Testis (tissue), 2 donors: ENCODE data around the gene MAP3K9.

Experiments
- CTCF ChIP-seq, 3 experiments: fragments of 450-650 bp in 2 of 3; fragments of 200-600 bp in 1 of 3; sonication (generic) in 1 of 3; IDR thresholded peaks; one replicate each; pipeline ENCODE4 v1.5.1; 2016 to 2019; ENCODE audit warnings: antibody characterized with exemption in 3 of 3, mild to moderate bottlenecking in 2 of 3, moderate library complexity in 1 of 3
- POLR2A ChIP-seq: fragments of 450-650 bp; IDR thresholded peaks from one replicate; pipeline ENCODE4 v1.6.1; 2017; ENCODE audit warnings: antibody characterized with exemption, mild to moderate bottlenecking, moderate library complexity

- TF ChIP-seq CTCF (IDR thresholded peaks at IDR 0.05), result no peak
- TF ChIP-seq POLR2A, result no peak
Measured at GRCh38 chr14:70723276-70723675, 86.0 kb downstream of the MAP3K9 start.
